SK-N-SH (cell line): Measurements from ENCODE around the gene SELENOH.
A peak's percentile ranks its signal among the peaks of the same experiment; 100 is the strongest.

ENCODE experiments used
- CTCF ChIP-seq: fragments of 200-600 bp; sonication (generic); IDR thresholded peaks from 2 replicates; pipeline ENCODE4 v1.6.1; 2017; ENCODE audit warnings: antibody characterized with exemption, mild to moderate bottlenecking, moderate library complexity
- ELF1 ChIP-seq: IDR thresholded peaks from 2 replicates; pipeline ENCODE4 v1.4.0; 2012
- JUND ChIP-seq: IDR thresholded peaks from 2 replicates; pipeline ENCODE4 v1.4.0; 2012
- RAD21 ChIP-seq: IDR thresholded peaks from 2 replicates; pipeline ENCODE4 v1.6.1; 2012; ENCODE audit warnings: mild to moderate bottlenecking, low read length
- RXRA ChIP-seq: IDR thresholded peaks from 2 replicates; pipeline ENCODE4 v1.4.0; 2012; ENCODE audit warnings: low read depth, mild to moderate bottlenecking, borderline replicate concordance
- SMC3 ChIP-seq: IDR thresholded peaks from 2 replicates; pipeline ENCODE4 v1.6.1; 2012; ENCODE audit warnings: low read depth, low read length, improper control_type of control experiment
- YY1 ChIP-seq: IDR thresholded peaks from 2 replicates; pipeline ENCODE4 v1.4.0; 2012; ENCODE audit warnings: low read depth, mild to moderate bottlenecking

GRCh38 chr11:57712256-57713150 lies 28.8 kb upstream of the SELENOH start, which contains the start of gene TMX2:
- TF ChIP-seq SMC3: no peak
- TF ChIP-seq ELF1: peak; percentile 78
- no peak for TF ChIP-seq RXRA
- no peak for TF ChIP-seq CTCF
- TF ChIP-seq YY1: peak; percentile 93
- TF ChIP-seq JUND: no peak
- TF ChIP-seq RAD21: no peak
